Uterus (tissue), 4 donors: Measurements from ENCODE around the gene TEX53. TPM values are rescaled to one million over a fixed set of nuclear protein-coding genes. Genes with fewer than 3 reads are reported as not detected.

ENCODE experiments used
- DNase-seq, 2 donors: peaks; one replicate each; pipeline ENCODE4 v3.0.0-alpha.2; 2019 to 2020
- H3K27ac ChIP-seq, 2 donors: fragments of 200-600 bp; sonication (generic); 1 replicate in 1 of 2; 2 replicates in 1 of 2; pipeline ENCODE4 v1.5.1; 2016 to 2018
- H3K27me3 ChIP-seq, 2 donors: fragments of 200-600 bp; sonication (generic); one replicate each; pipeline ENCODE4 v1.5.1; 2018 to 2019; ENCODE audit warnings: control low read depth in 1 of 2
- H3K36me3 ChIP-seq, 2 donors: fragments of 200-600 bp; sonication (generic); one replicate each; pipeline ENCODE4 v1.5.1; 2019; ENCODE audit warnings: control low read depth in 1 of 2
- H3K4me1 ChIP-seq, 2 donors: fragments of 200-600 bp; sonication (generic); one replicate each; pipeline ENCODE4 v1.5.1; 2018 to 2019; ENCODE audit warnings: control low read depth in 1 of 2
- H3K4me3 ChIP-seq, 2 donors: fragments of 200-600 bp; sonication (generic); 1 replicate in 1 of 2; 2 replicates in 1 of 2; pipeline ENCODE4 v1.5.1; 2018 to 2019; ENCODE audit warnings: mild to moderate bottlenecking in 1 of 2
- H3K9me3 ChIP-seq, 2 donors: fragments of 200-600 bp; sonication (generic); one replicate each; pipeline ENCODE4 v1.5.1; 2019; ENCODE audit warnings: control low read depth in 1 of 2
- CTCF ChIP-seq, 4 experiments: fragments of 200-600 bp in 2 of 4; fragments of 450-650 bp in 2 of 4; sonication (generic) in 2 of 4; IDR thresholded peaks; one replicate each; pipeline ENCODE4 v1.5.1; 2016 to 2019; ENCODE audit warnings: antibody characterized with exemption in 4 of 4, mild to moderate bottlenecking in 2 of 4, moderate library complexity in 1 of 4
- POLR2A ChIP-seq, 2 donors: fragments of 450-650 bp; IDR thresholded peaks; one replicate each; pipeline ENCODE4 v1.6.1; 2016; ENCODE audit warnings: antibody characterized with exemption in 2 of 2, mild to moderate bottlenecking in 1 of 2, moderate library complexity in 1 of 2
- intact Hi-C: fragments of 100-400 bp; cut with DNase I; formaldehyde crosslinking; loops from one replicate; pipeline ENCODE4 v1.15.1; 2023; ENCODE audit warnings: low total_unique reads
- total RNA-seq, 4 donors: library from RNA; depleted of rRNA in 3 of 4; stranded (reverse); fragments of >200 nt in 3 of 4; gene quantifications; one replicate each; pipeline versions ENCODE4 v1.1.0 to v1.2.4, GENCODE V29; 2014 to 2023
- donor health status: DM: yes; HTN: yes; CAD: no.

Gene TEX53
- not detected for total RNA-seq

GRCh38 chr9:114657705-114658104 is at the start of gene TEX53:
Gene TEX53, minus strand, starts transcription at chr9:114657805. Its CDS starts 31 bp downstream, at chr9:114657774.
- Histone ChIP-seq H3K27ac (no peak within 1 kb of the TSS), H3K9me3 (no peaks in the 10 kb centered on the region), H3K36me3 (no peaks in the 10 kb centered on the region), H3K4me3 (no peak within 1 kb of the TSS), H3K27me3 (no peaks in the 10 kb centered on the region), H3K4me1 (no peaks in the 10 kb centered on the region)
- intact Hi-C loops: loop anchor here (10.0 kb wide), 1 partner anchor 223 kb away; no protein-coding TSS in a partner anchor
- TF ChIP-seq POLR2A (IDR thresholded peaks at IDR 0.05) (no peak), CTCF (IDR thresholded peaks at IDR 0.05) (no peak)
- no peak for DNase-seq

GRCh38 chr9:114706711-114707110 is 49.1 kb upstream of the TEX53 start:
- Histone ChIP-seq H3K4me3 (no peak overlapping the region), H3K36me3 (no peaks in the 10 kb centered on the region), H3K9me3 (no peaks in the 10 kb centered on the region), H3K4me1 (no peaks in the 10 kb centered on the region), H3K27ac (no peak overlapping the region), H3K27me3 (no peaks in the 10 kb centered on the region)
- DNase-seq: no peak
- TF ChIP-seq POLR2A (IDR thresholded peaks at IDR 0.05): no peak
- no peak for TF ChIP-seq CTCF (IDR thresholded peaks at IDR 0.05)
- intact Hi-C loops: no loop called here

- no peak overlapping the region for H3K4me3 ChIP-seq
- no peaks in the 10 kb centered on the region for H3K9me3 ChIP-seq
- DNase-seq: no peak
- H3K36me3 ChIP-seq: no peaks in the 10 kb centered on the region
- TF ChIP-seq CTCF (IDR thresholded peaks at IDR 0.05) (no peak), POLR2A (IDR thresholded peaks at IDR 0.05) (no peak)
- no peak overlapping the region for H3K27ac ChIP-seq
- intact Hi-C loops: no loop called here
- no peaks in the 10 kb centered on the region for H3K4me1 ChIP-seq
- no peaks in the 10 kb centered on the region for H3K27me3 ChIP-seq
These were observed 44.4 kb upstream of the TEX53 start for GRCh38 chr9:114701988-114702387.

- Histone ChIP-seq H3K4me1 (no peaks in the 10 kb centered on the region), H3K4me3 (no peak overlapping the region), H3K9me3 (no peaks in the 10 kb centered on the region), H3K36me3 (no peaks in the 10 kb centered on the region), H3K27me3 (no peaks in the 10 kb centered on the region), H3K27ac (no peak overlapping the region)
- no peak for TF ChIP-seq POLR2A (IDR thresholded peaks at IDR 0.05)
- no peak for TF ChIP-seq CTCF (IDR thresholded peaks at IDR 0.05)
- intact Hi-C loops: no loop called here
- no peak for DNase-seq
These were observed 40.3 kb upstream of the TEX53 start for GRCh38 chr9:114697951-114698351.

GRCh38 chr9:114696814-114697544 is 39.4 kb upstream of the TEX53 start:
- Histone ChIP-seq H3K9me3 (no peaks in the 10 kb centered on the region), H3K4me1 (no peaks in the 10 kb centered on the region), H3K27ac (no peak overlapping the region), H3K4me3 (no peak overlapping the region), H3K27me3 (no peaks in the 10 kb centered on the region), H3K36me3 (no peaks in the 10 kb centered on the region)
- no peak for DNase-seq
- intact Hi-C loops: no loop called here
- no peak for TF ChIP-seq POLR2A (IDR thresholded peaks at IDR 0.05)
- no peak for TF ChIP-seq CTCF (IDR thresholded peaks at IDR 0.05)
